ENCODE data around the gene SGIP1.

SGIP1 gene

GRCh38 chr1:66767626-66768025, 233.7 kb downstream of the SGIP1 start:
- TF ChIP-seq CTCF (IDR thresholded peaks at IDR 0.05) = no peak

- TF ChIP-seq CTCF (IDR thresholded peaks at IDR 0.05) = no peak
Measured at GRCh38 chr1:66768965-66769364, 235.0 kb downstream of the SGIP1 start.

- no peak for TF ChIP-seq CTCF (IDR thresholded peaks at IDR 0.05)
Measured at GRCh38 chr1:66769512-66770229, 235.7 kb downstream of the SGIP1 start.

GRCh38 chr1:66770240-66770639, 236.3 kb downstream of the SGIP1 start:
- TF ChIP-seq CTCF (IDR thresholded peaks at IDR 0.05) = no peak

- no peak for TF ChIP-seq CTCF (IDR thresholded peaks at IDR 0.05)
Measured at GRCh38 chr1:66770694-66771093, 236.7 kb downstream of the SGIP1 start.

GRCh38 chr1:66773227-66773626, 239.3 kb downstream of the SGIP1 start:
- no peak for TF ChIP-seq CTCF (IDR thresholded peaks at IDR 0.05)

GRCh38 chr1:66774438-66774837, 240.5 kb downstream of the SGIP1 start:
- TF ChIP-seq CTCF (IDR thresholded peaks at IDR 0.05) = no peak

GRCh38 chr1:66775646-66776045, 241.7 kb downstream of the SGIP1 start:
- TF ChIP-seq CTCF (IDR thresholded peaks at IDR 0.05) = no peak
